ENCODE results near the gene LCE4A.

The LCE4A gene

DNA sequence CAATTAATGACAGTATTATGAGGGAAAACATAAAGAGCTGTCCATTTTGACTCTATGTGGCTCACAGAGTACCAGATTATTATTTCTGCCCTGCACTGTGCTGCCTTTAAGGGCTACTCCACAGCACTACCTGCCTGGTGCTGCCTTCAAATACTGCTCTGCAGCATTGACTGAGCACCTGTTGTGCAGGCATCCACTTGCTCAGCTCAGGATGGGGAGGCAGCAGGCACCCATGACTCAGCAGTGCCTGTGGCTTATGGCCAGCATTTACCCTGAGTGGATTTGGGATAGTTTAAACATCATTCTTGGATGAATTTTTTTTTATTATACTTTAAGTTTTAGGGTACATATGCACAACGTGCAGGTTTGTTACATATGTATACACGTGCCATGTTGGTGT, 48.9 kb downstream of the LCE4A start:
- no peak overlapping the region for H3K9ac ChIP-seq (ENCODE audit: low read length)
- no peak overlapping the region for H3K4me3 ChIP-seq (ENCODE audit: low read depth, low read length, poor library complexity, severe bottlenecking)
- no peak for TF ChIP-seq EZH2 (IDR thresholded peaks at IDR 0.05; ENCODE audit: borderline replicate concordance, low read length)
- TF ChIP-seq, protein P1, sequence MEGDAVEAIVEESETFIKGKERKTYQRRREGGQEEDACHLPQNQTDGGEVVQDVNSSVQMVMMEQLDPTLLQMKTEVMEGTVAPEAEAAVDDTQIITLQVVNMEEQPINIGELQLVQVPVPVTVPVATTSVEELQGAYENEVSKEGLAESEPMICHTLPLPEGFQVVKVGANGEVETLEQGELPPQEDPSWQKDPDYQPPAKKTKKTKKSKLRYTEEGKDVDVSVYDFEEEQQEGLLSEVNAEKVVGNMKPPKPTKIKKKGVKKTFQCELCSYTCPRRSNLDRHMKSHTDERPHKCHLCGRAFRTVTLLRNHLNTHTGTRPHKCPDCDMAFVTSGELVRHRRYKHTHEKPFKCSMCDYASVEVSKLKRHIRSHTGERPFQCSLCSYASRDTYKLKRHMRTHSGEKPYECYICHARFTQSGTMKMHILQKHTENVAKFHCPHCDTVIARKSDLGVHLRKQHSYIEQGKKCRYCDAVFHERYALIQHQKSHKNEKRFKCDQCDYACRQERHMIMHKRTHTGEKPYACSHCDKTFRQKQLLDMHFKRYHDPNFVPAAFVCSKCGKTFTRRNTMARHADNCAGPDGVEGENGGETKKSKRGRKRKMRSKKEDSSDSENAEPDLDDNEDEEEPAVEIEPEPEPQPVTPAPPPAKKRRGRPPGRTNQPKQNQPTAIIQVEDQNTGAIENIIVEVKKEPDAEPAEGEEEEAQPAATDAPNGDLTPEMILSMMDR (IDR thresholded peaks at IDR 0.05; ENCODE audit: low read length), result no peak
- no peaks in the 10 kb centered on the region for H3K27me3 ChIP-seq (ENCODE audit: insufficient read depth, low read length)
- H3K9me2 ChIP-seq (ENCODE audit: low read depth, low read length), result no peaks in the 10 kb centered on the region
- no peaks in the 10 kb centered on the region for H3F3A ChIP-seq (ENCODE audit: insufficient read depth, low read length)
- H3K36me3 ChIP-seq (ENCODE audit: insufficient read depth, low read length), result no peaks in the 10 kb centered on the region
- peaks cover 8% of the 10 kb centered on the region for H3K4me1 ChIP-seq (ENCODE audit: insufficient read depth, low read length, severe bottlenecking)
- no peaks in the 10 kb centered on the region for H3K9me3 ChIP-seq (ENCODE audit: low read length)
- H3K4me2 ChIP-seq (ENCODE audit: low read length), result no peak overlapping the region
- no peak overlapping the region for H2AFZ ChIP-seq (ENCODE audit: low read length)
- H3K79me2 ChIP-seq (ENCODE audit: insufficient read depth, low read length), result no peaks in the 10 kb centered on the region
- no peak overlapping the region for H3K27ac ChIP-seq (ENCODE audit: low read depth, low read length, poor library complexity, severe bottlenecking)
- no peaks in the 10 kb centered on the region for H4K20me1 ChIP-seq (ENCODE audit: insufficient read depth, low read length)

DNA sequence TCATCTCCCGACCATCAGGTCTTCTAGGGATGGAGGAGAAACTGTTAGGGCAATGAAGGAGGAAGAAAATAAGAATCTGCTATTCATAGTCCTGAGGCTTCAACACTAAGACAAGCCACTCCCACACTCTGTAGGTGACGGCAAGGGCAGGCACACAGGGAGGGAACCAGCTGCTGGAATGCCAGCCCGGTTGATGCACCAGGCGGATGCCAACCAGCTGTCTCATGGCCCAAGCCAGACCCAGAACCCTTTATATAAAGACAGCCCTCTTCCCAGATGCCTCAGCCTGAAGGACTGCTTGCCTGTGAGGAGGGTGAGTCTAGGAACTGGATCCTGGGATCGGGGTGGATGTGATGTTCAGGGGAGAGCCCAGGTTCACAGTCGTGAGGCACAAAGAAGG, 49.8 kb downstream of the LCE4A start, which contains the start of gene KPRP:
Gene KPRP, plus strand, starts transcription at position 279 of the 400 bp plus-strand sequence. CDS start 1,564 bp downstream, outside the sequence.
- TF ChIP-seq, protein P1 (IDR thresholded peaks at IDR 0.05; ENCODE audit: low read length), result no peak
- TF ChIP-seq EZH2 (IDR thresholded peaks at IDR 0.05; ENCODE audit: borderline replicate concordance, low read length), result no peak
- H3K4me3 ChIP-seq (ENCODE audit: low read depth, low read length, poor library complexity, severe bottlenecking), result no peak within 1 kb of the TSS
- H4K20me1 ChIP-seq (ENCODE audit: insufficient read depth, low read length), result no peaks in the 10 kb centered on the region
- no peaks in the 10 kb centered on the region for H3K36me3 ChIP-seq (ENCODE audit: insufficient read depth, low read length)
- H2AFZ ChIP-seq (ENCODE audit: low read length), result no peak within 1 kb of the TSS
- H3K4me1 ChIP-seq (ENCODE audit: insufficient read depth, low read length, severe bottlenecking), result peaks cover 8% of the 10 kb centered on the region
- no peaks in the 10 kb centered on the region for H3K27me3 ChIP-seq (ENCODE audit: insufficient read depth, low read length)
- H3K9ac ChIP-seq (ENCODE audit: low read length), result no peak within 1 kb of the TSS
- no peak within 1 kb of the TSS for H3K27ac ChIP-seq (ENCODE audit: low read depth, low read length, poor library complexity, severe bottlenecking)
- no peaks in the 10 kb centered on the region for H3K9me3 ChIP-seq (ENCODE audit: low read length)
- no peak within 1 kb of the TSS for H3K4me2 ChIP-seq (ENCODE audit: low read length)
- H3K79me2 ChIP-seq (ENCODE audit: insufficient read depth, low read length), result no peaks in the 10 kb centered on the region
- no peaks in the 10 kb centered on the region for H3F3A ChIP-seq (ENCODE audit: insufficient read depth, low read length)
- no peaks in the 10 kb centered on the region for H3K9me2 ChIP-seq (ENCODE audit: low read depth, low read length)

DNA sequence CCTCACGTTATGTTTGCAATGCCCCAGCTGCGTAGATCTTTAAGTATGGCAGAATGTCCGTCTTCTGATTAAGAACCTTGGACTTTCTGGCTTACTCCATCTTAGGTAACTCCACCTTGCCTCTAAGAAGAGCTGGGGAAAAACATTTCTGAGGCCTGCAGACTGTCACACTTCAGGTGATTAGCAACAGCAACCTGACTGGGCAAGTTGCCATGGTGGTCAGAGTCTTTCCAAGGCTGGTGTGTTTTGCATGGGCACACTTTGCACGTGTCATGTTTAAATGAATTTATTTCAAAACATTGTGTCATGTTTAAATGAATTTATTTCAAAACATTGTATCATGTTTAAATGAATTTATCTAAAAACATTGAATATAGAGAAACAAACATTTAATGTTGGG, 50.7 kb downstream of the LCE4A start:
- TF ChIP-seq EZH2 (IDR thresholded peaks at IDR 0.05; ENCODE audit: borderline replicate concordance, low read length), result no peak
- TF ChIP-seq, protein P1 (IDR thresholded peaks at IDR 0.05; ENCODE audit: low read length), result no peak
- Histone ChIP-seq H3K4me2 (ENCODE audit: low read length) (no peak overlapping the region), H3K9me3 (ENCODE audit: low read length) (no peaks in the 10 kb centered on the region), H2AFZ (ENCODE audit: low read length) (no peak overlapping the region), H3F3A (ENCODE audit: insufficient read depth, low read length) (no peaks in the 10 kb centered on the region), H3K4me1 (ENCODE audit: insufficient read depth, low read length, severe bottlenecking) (peaks cover 8% of the 10 kb centered on the region), H3K27me3 (ENCODE audit: insufficient read depth, low read length) (no peaks in the 10 kb centered on the region), H3K79me2 (ENCODE audit: insufficient read depth, low read length) (no peaks in the 10 kb centered on the region), H3K9ac (ENCODE audit: low read length) (no peak overlapping the region), H3K27ac (ENCODE audit: low read depth, low read length, poor library complexity, severe bottlenecking) (no peak overlapping the region), H4K20me1 (ENCODE audit: insufficient read depth, low read length) (no peaks in the 10 kb centered on the region), H3K4me3 (ENCODE audit: low read depth, low read length, poor library complexity, severe bottlenecking) (no peak overlapping the region), H3K36me3 (ENCODE audit: insufficient read depth, low read length) (no peaks in the 10 kb centered on the region), H3K9me2 (ENCODE audit: low read depth, low read length) (no peaks in the 10 kb centered on the region)

Measured in OCI-LY1 (cell line).